ENCODE results near the gene ADIPOR1.

The ADIPOR1 gene

GRCh38 chr1:203001986-203002385 is 43.9 kb upstream of the ADIPOR1 start:
- Histone ChIP-seq H3K9ac (no peak overlapping the region), H2AFZ (no peak overlapping the region), H3K9me3 (ENCODE audit: control insufficient read depth, low read length) (no peaks in the 10 kb centered on the region), H3K4me1 (no peaks in the 10 kb centered on the region), H3K27me3 (ENCODE audit: control insufficient read depth, insufficient read depth, low read length) (no peaks in the 10 kb centered on the region), H3K79me2 (no peaks in the 10 kb centered on the region), H3K36me3 (ENCODE audit: control insufficient read depth, insufficient read depth, low read length) (no peaks in the 10 kb centered on the region), H3K4me2 (ENCODE audit: low read length) (no peak overlapping the region), H3K4me3 (ENCODE audit: low read depth, low read length) (no peak overlapping the region), H3K27ac (no peak overlapping the region)
- no peak for TF ChIP-seq CTCF (IDR thresholded peaks at IDR 0.05)

GRCh38 chr1:203000217-203000944 is 42.3 kb upstream of the ADIPOR1 start:
- no peak overlapping the region for H3K4me2 ChIP-seq (ENCODE audit: low read length)
- H3K27ac ChIP-seq = no peak overlapping the region
- no peaks in the 10 kb centered on the region for H3K9me3 ChIP-seq (ENCODE audit: control insufficient read depth, low read length)
- no peak overlapping the region for H3K4me3 ChIP-seq (ENCODE audit: low read depth, low read length)
- no peak overlapping the region for H3K9ac ChIP-seq
- H3K27me3 ChIP-seq (ENCODE audit: control insufficient read depth, insufficient read depth, low read length) = no peaks in the 10 kb centered on the region
- H3K36me3 ChIP-seq (ENCODE audit: control insufficient read depth, insufficient read depth, low read length) = no peaks in the 10 kb centered on the region
- H3K4me1 ChIP-seq = no peaks in the 10 kb centered on the region
- TF ChIP-seq CTCF (IDR thresholded peaks at IDR 0.05) = no peak
- no peak overlapping the region for H2AFZ ChIP-seq
- H3K79me2 ChIP-seq = no peaks in the 10 kb centered on the region

GRCh38 chr1:202998836-202999750 is 41.0 kb upstream of the ADIPOR1 start:
- Histone ChIP-seq H3K4me2 (ENCODE audit: low read length) (no peak overlapping the region), H3K9ac (no peak overlapping the region), H3K4me3 (ENCODE audit: low read depth, low read length) (peak overlapping the region; percentile 9), H3K27me3 (ENCODE audit: control insufficient read depth, insufficient read depth, low read length) (no peaks in the 10 kb centered on the region), H2AFZ (no peak overlapping the region), H3K4me1 (no peaks in the 10 kb centered on the region), H3K27ac (no peak overlapping the region), H3K9me3 (ENCODE audit: control insufficient read depth, low read length) (no peaks in the 10 kb centered on the region), H3K79me2 (no peaks in the 10 kb centered on the region), H3K36me3 (ENCODE audit: control insufficient read depth, insufficient read depth, low read length) (no peaks in the 10 kb centered on the region)
- TF ChIP-seq CTCF (IDR thresholded peaks at IDR 0.05) = peak; percentile 60

GRCh38 chr1:202994756-202995155 is 36.6 kb upstream of the ADIPOR1 start:
- H3K9me3 ChIP-seq (ENCODE audit: control insufficient read depth, low read length) = no peaks in the 10 kb centered on the region
- no peak for TF ChIP-seq CTCF (IDR thresholded peaks at IDR 0.05)
- H3K36me3 ChIP-seq (ENCODE audit: control insufficient read depth, insufficient read depth, low read length) = no peaks in the 10 kb centered on the region
- H3K27me3 ChIP-seq (ENCODE audit: control insufficient read depth, insufficient read depth, low read length) = no peaks in the 10 kb centered on the region
- H2AFZ ChIP-seq = no peak overlapping the region
- no peaks in the 10 kb centered on the region for H3K4me1 ChIP-seq
- H3K27ac ChIP-seq = no peak overlapping the region
- H3K4me3 ChIP-seq (ENCODE audit: low read depth, low read length) = no peak overlapping the region
- no peak overlapping the region for H3K4me2 ChIP-seq (ENCODE audit: low read length)
- H3K79me2 ChIP-seq = no peaks in the 10 kb centered on the region
- H3K9ac ChIP-seq = no peak overlapping the region
